Activated CD4-positive, alpha-beta T cell treated with anti-CD3 and anti-CD28 coated beads, Interleukin-2, amount 50 U/mL, for 16 hours (primary cell): ENCODE data around the gene FGFRL1.
"Not testable (repeated sequence)": the region's sequence is repeated elsewhere in the genome, so short reads cannot be mapped to it uniquely, and the experiment has no call there.

Source experiments
- DNase-seq: peaks from one replicate; pipeline ENCODE4 v3.0.0-alpha.2; 2020

FGFRL1 gene

GRCh38 chr4:993111-994029 lies 18.1 kb upstream of the FGFRL1 start, which contains the start of gene SLC26A1:
TSS of gene SLC26A1 (minus strand) at chr4:993404. CDS start at chr4:991703, 1,701 bp downstream.
- no peak for DNase-seq

GRCh38 chr4:995311-996026 lies 16.0 kb upstream of the FGFRL1 start:
- DNase-seq, result no peak

- no peak for DNase-seq
These were observed 15.1 kb upstream of the FGFRL1 start for GRCh38 chr4:996030-996996.

- no peak for DNase-seq
These were observed 14.4 kb upstream of the FGFRL1 start for GRCh38 chr4:996997-997374.

GRCh38 chr4:997375-998071 lies 13.9 kb upstream of the FGFRL1 start:
- DNase-seq, result no peak

GRCh38 chr4:998096-998691 lies 13.2 kb upstream of the FGFRL1 start:
- no peak for DNase-seq

- DNase-seq, result not testable (repeated sequence)
These were observed 12.1 kb upstream of the FGFRL1 start for GRCh38 chr4:999240-999863.

- DNase-seq, result no peak
These were observed 11.5 kb upstream of the FGFRL1 start for GRCh38 chr4:999882-1000425.

GRCh38 chr4:1000686-1001260 lies 10.7 kb upstream of the FGFRL1 start:
- DNase-seq, result no peak

GRCh38 chr4:1001561-1002130 lies 9.8 kb upstream of the FGFRL1 start:
- no peak for DNase-seq

GRCh38 chr4:1002131-1002630 lies 9.2 kb upstream of the FGFRL1 start:
- peak; percentile 14 for DNase-seq

- DNase-seq, result no peak
These were observed 8.7 kb upstream of the FGFRL1 start for GRCh38 chr4:1002631-1003251.

- DNase-seq, result no peak
These were observed 8.0 kb upstream of the FGFRL1 start for GRCh38 chr4:1003271-1004070.

- DNase-seq, result no peak
These were observed 7.4 kb upstream of the FGFRL1 start for GRCh38 chr4:1004071-1004418.

GRCh38 chr4:1004557-1005485 lies 6.6 kb upstream of the FGFRL1 start:
- no peak for DNase-seq

- DNase-seq, result no peak
These were observed 4.6 kb upstream of the FGFRL1 start for GRCh38 chr4:1006856-1007255.

GRCh38 chr4:1008840-1009541 lies 2.4 kb upstream of the FGFRL1 start:
- DNase-seq, result no peak
